MM.1S (cell line): Measurements from ENCODE around the gene KRTAP5-9.
"Not testable (repeated sequence)": the region's sequence is repeated elsewhere in the genome, so short reads cannot be mapped to it uniquely, and the experiment has no call there.

Experiments used
- DNase-seq: peaks from one replicate; pipeline ENCODE4 v3.0.0-alpha.2; 2015
- H2AFZ ChIP-seq: fragments of 300-600 bp; sonication (generic); 2 replicates; pipeline ENCODE4 v1.6.0; 2016; ENCODE audit warnings: antibody characterized with exemption, low read length
- H3F3A ChIP-seq: fragments of 300-600 bp; sonication (generic); 2 replicates; pipeline ENCODE4 v1.6.1; 2016; ENCODE audit warnings: mild to moderate bottlenecking, antibody characterized with exemption, low read length, moderate library complexity, mixed read lengths; ENCODE audit not compliant: insufficient read depth
- H3K27ac ChIP-seq: fragments of 300-600 bp; sonication (generic); 2 replicates; pipeline ENCODE4 v1.5.1; 2016; ENCODE audit warnings: mild to moderate bottlenecking, low read length
- H3K27me3 ChIP-seq: fragments of 300-600 bp; sonication (generic); replicated peaks from 2 replicates; pipeline ENCODE4 v1.6.0; 2016; ENCODE audit warnings: low read length; ENCODE audit not compliant: insufficient read depth
- H3K36me3 ChIP-seq: fragments of 300-600 bp; sonication (generic); replicated peaks from 2 replicates; pipeline ENCODE4 v1.6.1; 2016; ENCODE audit warnings: mild to moderate bottlenecking, low read length, mixed read lengths; ENCODE audit not compliant: insufficient read depth
- H3K4me1 ChIP-seq: fragments of 300-600 bp; sonication (generic); 2 replicates; pipeline ENCODE4 v1.6.1; 2016; ENCODE audit warnings: low read length, mixed read lengths
- H3K4me2 ChIP-seq: fragments of 300-600 bp; sonication (generic); 2 replicates; pipeline ENCODE4 v1.6.0; 2016; ENCODE audit warnings: low read depth, low read length
- H3K4me3 ChIP-seq: fragments of 300-600 bp; sonication (generic); 2 replicates; pipeline ENCODE4 v1.5.1; 2016; ENCODE audit warnings: low read length, mixed read lengths
- H3K79me2 ChIP-seq: fragments of 300-600 bp; sonication (generic); 2 replicates; pipeline ENCODE4 v1.6.1; 2016; ENCODE audit warnings: mixed run types, low read length, mixed read lengths
- H3K9ac ChIP-seq: fragments of 300-600 bp; sonication (generic); 2 replicates; pipeline ENCODE4 v1.6.1; 2016; ENCODE audit warnings: low read length, mixed read lengths
- H3K9me2 ChIP-seq: fragments of 300-600 bp; sonication (generic); replicated peaks from 2 replicates; pipeline ENCODE4 v1.6.1; 2016; ENCODE audit warnings: mild to moderate bottlenecking, low read length, mixed read lengths; ENCODE audit not compliant: insufficient read depth
- H3K9me3 ChIP-seq: fragments of 300-600 bp; sonication (generic); replicated peaks from 2 replicates; pipeline ENCODE4 v1.6.1; 2016; ENCODE audit warnings: mild to moderate bottlenecking, low read length, mixed read lengths; ENCODE audit not compliant: insufficient read depth
- H4K20me1 ChIP-seq: fragments of 300-600 bp; sonication (generic); 2 replicates; pipeline ENCODE4 v1.6.1; 2016; ENCODE audit warnings: mild to moderate bottlenecking, low read length, moderate library complexity, mixed read lengths; ENCODE audit not compliant: insufficient read depth
- EZH2 ChIP-seq: fragments of 300-600 bp; sonication (generic); optimal IDR thresholded peaks from 2 replicates; pipeline ENCODE3; 2017; ENCODE audit warnings: low read depth, mild to moderate bottlenecking, antibody characterized with exemption, low read length, mixed read lengths
- EZH2phosphoT487 ChIP-seq: fragments of 300-600 bp; sonication (generic); IDR thresholded peaks from 2 replicates; pipeline ENCODE4 v1.6.1; 2018; ENCODE audit warnings: antibody characterized with exemption, low read length
- TF ChIP-seq, protein P1 (sequence below): fragments of 300-600 bp; sonication (generic); IDR thresholded peaks from 2 replicates; pipeline ENCODE4 v1.5.1; 2016; ENCODE audit warnings: antibody characterized with exemption, low read length, mixed read lengths

Gene KRTAP5-9

DNA sequence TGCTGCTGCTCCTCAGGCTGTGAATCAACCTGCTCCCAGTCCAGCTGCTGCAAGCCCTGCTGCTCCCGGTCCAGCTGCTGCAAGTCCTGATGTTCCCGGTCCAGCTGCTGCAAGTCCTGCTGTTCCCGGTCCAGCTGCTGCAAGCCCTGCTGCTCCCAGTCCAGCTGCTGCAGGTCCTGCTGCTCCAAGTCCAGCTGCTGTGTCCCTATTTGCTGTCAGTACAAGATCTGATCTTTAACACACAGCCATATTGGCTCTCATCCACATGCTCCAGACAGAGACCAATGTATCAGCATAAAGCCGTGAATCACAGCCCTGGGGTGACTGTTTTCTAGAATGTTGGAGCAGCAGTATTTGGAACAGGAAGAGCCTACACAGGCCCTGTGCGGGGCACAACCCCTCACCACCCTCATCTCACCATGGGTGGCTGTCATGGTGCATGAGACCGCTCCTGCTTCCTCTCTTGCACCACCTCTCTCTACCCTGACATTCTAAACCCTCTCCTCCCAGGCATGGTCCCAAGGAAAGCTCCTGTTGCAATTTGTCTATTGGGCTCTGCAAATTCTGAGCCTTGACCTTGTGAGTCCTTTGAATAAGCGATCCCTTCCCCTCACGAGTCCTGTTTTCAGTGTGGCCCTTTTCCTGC is 20.6 kb downstream of the KRTAP5-9 start:
- TF ChIP-seq, protein P1, sequence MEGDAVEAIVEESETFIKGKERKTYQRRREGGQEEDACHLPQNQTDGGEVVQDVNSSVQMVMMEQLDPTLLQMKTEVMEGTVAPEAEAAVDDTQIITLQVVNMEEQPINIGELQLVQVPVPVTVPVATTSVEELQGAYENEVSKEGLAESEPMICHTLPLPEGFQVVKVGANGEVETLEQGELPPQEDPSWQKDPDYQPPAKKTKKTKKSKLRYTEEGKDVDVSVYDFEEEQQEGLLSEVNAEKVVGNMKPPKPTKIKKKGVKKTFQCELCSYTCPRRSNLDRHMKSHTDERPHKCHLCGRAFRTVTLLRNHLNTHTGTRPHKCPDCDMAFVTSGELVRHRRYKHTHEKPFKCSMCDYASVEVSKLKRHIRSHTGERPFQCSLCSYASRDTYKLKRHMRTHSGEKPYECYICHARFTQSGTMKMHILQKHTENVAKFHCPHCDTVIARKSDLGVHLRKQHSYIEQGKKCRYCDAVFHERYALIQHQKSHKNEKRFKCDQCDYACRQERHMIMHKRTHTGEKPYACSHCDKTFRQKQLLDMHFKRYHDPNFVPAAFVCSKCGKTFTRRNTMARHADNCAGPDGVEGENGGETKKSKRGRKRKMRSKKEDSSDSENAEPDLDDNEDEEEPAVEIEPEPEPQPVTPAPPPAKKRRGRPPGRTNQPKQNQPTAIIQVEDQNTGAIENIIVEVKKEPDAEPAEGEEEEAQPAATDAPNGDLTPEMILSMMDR = no peak
- TF ChIP-seq EZH2 = no peak
- TF ChIP-seq EZH2phosphoT487 = no peak
- H3K4me1 ChIP-seq = no peaks in the 10 kb centered on the region
- H3K79me2 ChIP-seq = no peaks in the 10 kb centered on the region

GRCh38 chr11:71571101-71571850 is 23.1 kb downstream of the KRTAP5-9 start:
- H3K9ac ChIP-seq, DNase-seq: not testable (repeated sequence)

More for the DNA sequence above, 20.6 kb downstream of the KRTAP5-9 start:
- no peak for DNase-seq
- H3K36me3 ChIP-seq = no peaks in the 10 kb centered on the region
- H3K9me3 ChIP-seq = no peaks in the 10 kb centered on the region
- H3K4me2 ChIP-seq = no peak overlapping the region
- no peak overlapping the region for H3K9ac ChIP-seq
- H4K20me1 ChIP-seq = no peaks in the 10 kb centered on the region
- H3K27me3 ChIP-seq = peaks cover 27% of the 10 kb centered on the region
- no peaks in the 10 kb centered on the region for H3K9me2 ChIP-seq
- H3K4me3 ChIP-seq = no peak overlapping the region
- no peak overlapping the region for H2AFZ ChIP-seq
- H3F3A ChIP-seq = no peaks in the 10 kb centered on the region
- H3K27ac ChIP-seq = no peak overlapping the region

DNA sequence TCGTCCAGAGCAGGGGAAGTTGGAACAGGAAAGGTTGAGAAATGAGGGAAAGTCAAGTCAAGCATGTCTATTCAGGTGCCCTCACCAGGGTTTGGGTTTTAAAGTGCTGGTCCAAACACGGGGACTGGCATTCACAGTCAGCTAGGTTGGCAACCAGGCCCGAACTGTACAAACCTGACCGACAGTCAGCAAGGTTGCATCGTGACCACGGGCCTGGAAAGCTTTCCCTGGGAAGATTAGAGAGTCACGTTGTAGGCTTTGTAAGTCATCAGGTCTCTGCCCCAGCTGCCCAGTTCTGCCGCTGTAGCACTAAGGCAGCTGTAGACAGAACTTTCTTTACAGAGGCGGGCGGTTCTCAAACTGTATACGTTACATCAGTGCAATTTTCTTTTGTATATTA is 24.6 kb downstream of the KRTAP5-9 start:
- Histone ChIP-seq H3K4me1 (no peaks in the 10 kb centered on the region), H4K20me1 (no peaks in the 10 kb centered on the region), H3K4me2 (no peak overlapping the region), H3K27ac (no peak overlapping the region), H3K4me3 (no peak overlapping the region), H3K9me3 (no peaks in the 10 kb centered on the region), H3K79me2 (no peaks in the 10 kb centered on the region), H2AFZ (no peak overlapping the region), H3K27me3 (peaks cover 33% of the 10 kb centered on the region), H3K9me2 (no peaks in the 10 kb centered on the region), H3K9ac (no peak overlapping the region), H3F3A (no peaks in the 10 kb centered on the region), H3K36me3 (no peaks in the 10 kb centered on the region)
- TF ChIP-seq, protein P1 = no peak
- TF ChIP-seq EZH2 = no peak
- no peak for TF ChIP-seq EZH2phosphoT487
- DNase-seq = no peak

More at GRCh38 chr11:71571101-71571850, 23.1 kb downstream of the KRTAP5-9 start:
- not testable (repeated sequence) for H2AFZ ChIP-seq, H3K4me3 ChIP-seq, H3K4me2 ChIP-seq, H3K4me1 ChIP-seq, H3K9me3 ChIP-seq, H3K27ac ChIP-seq, H4K20me1 ChIP-seq, H3K9me2 ChIP-seq, H3K79me2 ChIP-seq, H3K36me3 ChIP-seq, H3F3A ChIP-seq
- H3K27me3 ChIP-seq = peaks cover 31% of the 10 kb centered on the region

- Histone ChIP-seq H3K9me3 (no peaks in the 10 kb centered on the region), H3K27ac (no peak overlapping the region), H4K20me1 (no peaks in the 10 kb centered on the region), H3K4me2 (no peak overlapping the region), H3K9me2 (no peaks in the 10 kb centered on the region), H2AFZ (no peak overlapping the region), H3K4me1 (no peaks in the 10 kb centered on the region), H3K27me3 (peaks cover 23% of the 10 kb centered on the region), H3K36me3 (no peaks in the 10 kb centered on the region), H3K4me3 (no peak overlapping the region), H3F3A (no peaks in the 10 kb centered on the region), H3K79me2 (no peaks in the 10 kb centered on the region), H3K9ac (no peak overlapping the region)
- TF ChIP-seq EZH2 = no peak
- TF ChIP-seq, protein P1 = no peak
- no peak for TF ChIP-seq EZH2phosphoT487
- no peak for DNase-seq
Measured at GRCh38 chr11:71574418-71574817, 26.2 kb downstream of the KRTAP5-9 start.
